GM12878 (cell line): Measurements from ENCODE around the gene TRIP6. TPM values are rescaled to one million over a fixed set of nuclear protein-coding genes. Genes with fewer than 3 reads are reported as not detected.
A peak's percentile ranks its signal among the peaks of the same experiment; 100 is the strongest.

Experiments used
- ATF7 ChIP-seq: fragments of 450-650 bp; IDR thresholded peaks from 2 replicates; pipeline ENCODE4 v1.6.1; 2016; ENCODE audit warnings: low read depth, mild to moderate bottlenecking
- CBX5 ChIP-seq: sonication (generic); IDR thresholded peaks from 2 replicates; pipeline ENCODE4 v1.6.1; 2016; ENCODE audit warnings: low read depth, moderate library complexity, mild to moderate bottlenecking, inconsistent platforms
- CEBPZ ChIP-seq: fragments of 150-350 bp; IDR thresholded peaks from 2 replicates; pipeline ENCODE4 v1.6.1; 2016; ENCODE audit warnings: low read depth, low read length
- E2F4 ChIP-seq: IDR thresholded peaks from 2 replicates; pipeline ENCODE4 v1.6.1; 2012; ENCODE audit warnings: low read depth, low read length, improper control_type of control experiment
- EZH2 ChIP-seq: IDR thresholded peaks from 2 replicates; pipeline ENCODE4 v1.6.1; 2012; ENCODE audit warnings: low read depth, mild to moderate bottlenecking, control low read depth, inconsistent platforms, low read length, borderline replicate concordance; ENCODE audit not compliant: control insufficient read depth
- FOXM1 ChIP-seq: IDR thresholded peaks from 2 replicates; pipeline ENCODE4 v1.6.1; 2012; ENCODE audit warnings: low read depth, mild to moderate bottlenecking, inconsistent platforms, low read length, moderate library complexity
- GABPA ChIP-seq: IDR thresholded peaks from 2 replicates; pipeline ENCODE4 v1.6.1; 2014; ENCODE audit warnings: antibody characterized with exemption, low read depth, mild to moderate bottlenecking, inconsistent platforms
- MLLT1 ChIP-seq: fragments of 450-650 bp; IDR thresholded peaks from 2 replicates; pipeline ENCODE4 v1.6.1; 2016; ENCODE audit warnings: mild to moderate bottlenecking
- NR2F1 ChIP-seq: fragments of 450-650 bp; conservative IDR thresholded peaks from 2 replicates; pipeline ENCODE4 v1.6.1; 2017; ENCODE audit warnings: mild to moderate bottlenecking
- PML ChIP-seq: IDR thresholded peaks from 2 replicates; pipeline ENCODE4 v1.6.1; 2012; ENCODE audit warnings: low read length, inconsistent platforms
- SMAD5 ChIP-seq: IDR thresholded peaks from 2 replicates; pipeline ENCODE4 v1.6.1; 2016; ENCODE audit warnings: antibody characterized with exemption, low read depth
- SRF ChIP-seq, 2 experiments: IDR thresholded peaks; 2 replicates each; pipeline ENCODE4 v1.6.1; 2011; ENCODE audit warnings: low read depth in 2 of 2, low read length in 2 of 2, mild to moderate bottlenecking in 1 of 2, moderate library complexity in 1 of 2
- TBL1XR1 ChIP-seq: IDR thresholded peaks from 2 replicates; pipeline ENCODE4 v1.6.1; 2012; ENCODE audit warnings: low read depth, low read length, improper control_type of control experiment
- TCF3 ChIP-seq: IDR thresholded peaks from 2 replicates; pipeline ENCODE4 v1.6.1; 2012; ENCODE audit warnings: low read depth, mild to moderate bottlenecking, low read length, borderline replicate concordance; ENCODE audit not compliant: insufficient read depth
- ZBTB40 ChIP-seq: fragments of 450-650 bp; IDR thresholded peaks from 2 replicates; pipeline ENCODE4 v1.6.1; 2016; ENCODE audit warnings: mild to moderate bottlenecking, moderate library complexity, borderline replicate concordance
- ZNF217 ChIP-seq: fragments of 450-650 bp; IDR thresholded peaks from 2 replicates; pipeline ENCODE4 v1.6.1; 2017; ENCODE audit warnings: antibody characterized with exemption, mild to moderate bottlenecking
- ZNF384 ChIP-seq: IDR thresholded peaks from 2 replicates; pipeline ENCODE4 v1.6.1; 2012; ENCODE audit warnings: low read depth, mild to moderate bottlenecking, low read length, improper control_type of control experiment, borderline replicate concordance
- polyA plus RNA-seq, 11 experiments: library from polyadenylated mRNA; depleted of rRNA in 4 of 11; unstranded in 6 of 11; stranded (reverse) in 5 of 11; fragments of >200 nt; fragmentation: Nextera tagmentation in 4 of 11; fragmentation: Illumina TruSeq in 1 of 11; extraction: Ambion mirVana in 4 of 11; extraction: Trizol in 1 of 11; gene quantifications; 1 replicate in 1 of 11; 2 replicates in 10 of 11; pipeline versions ENCODE4 v1.2.1 to v1.2.3, GENCODE V29; 2011 to 2016; ENCODE audit warnings: inconsistent platforms in 2 of 11, missing spikeins in 2 of 11, low read depth in 1 of 11
- total RNA-seq, 4 experiments: library from RNA; depleted of rRNA in 3 of 4; stranded (reverse); fragments of >200 nt in 3 of 4; fragmentation: Illumina TruSeq in 1 of 4; extraction: Trizol in 1 of 4; gene quantifications; 2 replicates each; pipeline versions ENCODE4 v1.2.1 to v1.2.3, GENCODE V29; 2013 to 2021
- TF ChIP-seq, protein P1 (sequence below): fragments of 450-650 bp; IDR thresholded peaks from 2 replicates; pipeline ENCODE4 v1.6.1; 2014; ENCODE audit warnings: mild to moderate bottlenecking

Gene TRIP6
- total and polyA plus RNA-seq, 10 of the 15 experiments (the other 5 are each of a cell fraction or from before 2014, with no cell fraction given): 2.5 to 47.4 (median 25.5) TPM

DNA sequence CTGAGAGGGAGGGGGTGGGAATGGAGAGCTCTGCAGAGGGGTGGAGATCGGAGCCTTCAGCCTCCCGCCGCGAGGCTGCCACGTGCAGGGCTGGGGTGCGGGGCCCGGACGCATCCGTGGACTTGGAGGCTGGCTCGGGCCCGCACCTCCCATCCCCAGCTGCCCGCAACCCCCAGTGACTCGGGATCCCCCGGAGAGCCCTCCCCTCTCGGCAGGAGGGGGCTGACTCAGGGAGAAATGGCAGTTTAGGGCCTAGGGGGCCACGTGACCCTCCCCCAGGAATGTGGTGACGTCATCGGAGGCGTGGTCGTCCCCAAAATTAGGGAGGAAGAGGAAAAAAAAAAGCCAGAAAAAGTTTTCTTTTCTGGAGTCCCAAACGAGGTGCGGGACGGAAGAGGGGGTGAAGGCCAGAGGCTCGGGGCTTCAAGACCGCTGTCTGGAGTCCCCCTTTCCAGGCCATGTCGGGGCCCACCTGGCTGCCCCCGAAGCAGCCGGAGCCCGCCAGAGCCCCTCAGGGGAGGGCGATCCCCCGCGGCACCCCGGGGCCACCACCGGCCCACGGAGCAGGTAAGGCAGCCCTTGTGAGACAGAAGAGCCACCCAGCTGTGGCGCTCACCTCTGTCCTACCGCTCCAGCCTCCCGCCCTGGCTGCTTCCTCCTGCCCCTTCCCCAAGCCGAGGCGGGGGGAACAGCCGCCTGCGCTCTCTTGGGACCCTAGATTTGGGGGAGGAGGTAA lies at the start of gene TRIP6 (continued):
- TF ChIP-seq TBL1XR1 (no peak), FOXM1 (no peak), CEBPZ (no peak), GABPA (no peak), ZBTB40 (no peak), SRF (IDR thresholded peaks at IDR 0.05; ENCODE audit: low read depth in 2 of 2, low read length in 2 of 2) (no peak), E2F4 (no peak), ZNF217 (no peak), PML (peak; percentile 37; the same call in 1 of the 2 replicates), ZNF384 (peak; percentile 41; the same call in 1 of the 2 replicates), EZH2 (no peak), SMAD5 (no peak), NR2F1 (0 out of 2 replicates have a peak, but pooled peaks have one; percentile 13), CBX5 (no peak), MLLT1 (no peak), ATF7 (peak; percentile 100), TCF3 (no peak)
- TF ChIP-seq, protein P1, sequence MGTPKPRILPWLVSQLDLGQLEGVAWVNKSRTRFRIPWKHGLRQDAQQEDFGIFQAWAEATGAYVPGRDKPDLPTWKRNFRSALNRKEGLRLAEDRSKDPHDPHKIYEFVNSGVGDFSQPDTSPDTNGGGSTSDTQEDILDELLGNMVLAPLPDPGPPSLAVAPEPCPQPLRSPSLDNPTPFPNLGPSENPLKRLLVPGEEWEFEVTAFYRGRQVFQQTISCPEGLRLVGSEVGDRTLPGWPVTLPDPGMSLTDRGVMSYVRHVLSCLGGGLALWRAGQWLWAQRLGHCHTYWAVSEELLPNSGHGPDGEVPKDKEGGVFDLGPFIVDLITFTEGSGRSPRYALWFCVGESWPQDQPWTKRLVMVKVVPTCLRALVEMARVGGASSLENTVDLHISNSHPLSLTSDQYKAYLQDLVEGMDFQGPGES: no peak
